ENCODE measurements around the gene HCRTR1. TPM values are rescaled to one million over a fixed set of nuclear protein-coding genes. Genes with fewer than 3 reads are reported as not detected.

The HCRTR1 gene
- not detected in 5 replicates for total RNA-seq (2022; extraction: Qiagen RNA extraction; ENCODE audit: low read depth)

GRCh38 chr1:31617218-31617915 is at the start of gene HCRTR1:
Gene HCRTR1, plus strand, starts transcription at chr1:31617689. Its CDS starts 1,504 bp downstream, at chr1:31619193.

GRCh38 chr1:31576201-31576669 is 41.3 kb upstream of the HCRTR1 start, which contains the start of gene TINAGL1:
Gene TINAGL1, plus strand, starts transcription at chr1:31576515. Its CDS starts 634 bp downstream, at chr1:31577149.

GRCh38 chr1:31644560-31645273 is 27.2 kb downstream of the HCRTR1 start, which contains the start of gene PEF1:
Gene PEF1, minus strand, starts transcription at chr1:31644876. Its CDS starts 12 bp downstream, at chr1:31644864.

Other genes starting within 250 kb of the HCRTR1 start
- not detected in 5 replicates for gene FABP3, start 244.6 kb upstream of the HCRTR1 start, total RNA-seq (2022; extraction: Qiagen RNA extraction; ENCODE audit: low read depth)
- 19.5 to 30.6 TPM (median 23.9 TPM) in 5 replicates for gene SERINC2, start 204.5 kb upstream of the HCRTR1 start, total RNA-seq (2022; extraction: Qiagen RNA extraction; ENCODE audit: low read depth)
- gene TINAGL1, start 41.2 kb upstream of the HCRTR1 start, total RNA-seq (2022; extraction: Qiagen RNA extraction; ENCODE audit: low read depth): 0.53 to 1.0 TPM (median 0.95 TPM) in 5 replicates
- 42.3 to 48.6 TPM (median 47.8 TPM) in 5 replicates for gene PEF1, start 27.2 kb downstream of the HCRTR1 start, total RNA-seq (2022; extraction: Qiagen RNA extraction; ENCODE audit: low read depth)
- 4.2 to 7.5 TPM (median 5.3 TPM) in 5 replicates for gene COL16A1, start 86.3 kb downstream of the HCRTR1 start, total RNA-seq (2022; extraction: Qiagen RNA extraction; ENCODE audit: low read depth)
- 5.7 to 7.7 TPM (median 7.4 TPM) in 5 replicates for gene ADGRB2, start 146.7 kb downstream of the HCRTR1 start, total RNA-seq (2022; extraction: Qiagen RNA extraction; ENCODE audit: low read depth)
- gene SPOCD1, start 198.3 kb downstream of the HCRTR1 start, total RNA-seq (2022; extraction: Qiagen RNA extraction; ENCODE audit: low read depth): 4.6 to 8.0 TPM (median 5.0 TPM) in 5 replicates